K562 (cell line): ENCODE results near the gene NDUFB3. TPM values are rescaled to one million over a fixed set of nuclear protein-coding genes. Genes with fewer than 3 reads are reported as not detected.

ENCODE experiments used
- CTBP1 ChIP-seq: fragments of 450-650 bp; IDR thresholded peaks from 2 replicates; pipeline ENCODE4 v1.6.1; 2016; ENCODE audit warnings: borderline replicate concordance
- FIP1L1 ChIP-seq: fragments of 200-400 bp; formaldehyde crosslinking; IDR thresholded peaks from 2 replicates; pipeline ENCODE4 v1.6.1; 2018; ENCODE audit warnings: mild to moderate bottlenecking, low read depth, low read length; ENCODE audit not compliant: poor library complexity, severe bottlenecking
- FOXA3 ChIP-seq, 2 experiments: fragments of 450-650 bp in 1 of 2; sonication (generic) in 1 of 2; formaldehyde crosslinking; IDR thresholded peaks in 1 of 2; conservative IDR thresholded peaks in 1 of 2; 2 replicates each; pipeline versions ENCODE4 v1.4.0 to v1.8.0; 2020 to 2022; ENCODE audit warnings: mild to moderate bottlenecking in 2 of 2, missing genetic modification reagents in 1 of 2
- HIVEP1 ChIP-seq: fragments of 250-450 bp; sonication (Bioruptor Pico); IDR thresholded peaks from 2 replicates; pipeline ENCODE4 v1.4.0; 2020; ENCODE audit warnings: mild to moderate bottlenecking
- KAT2B ChIP-seq: IDR thresholded peaks from one replicate; pipeline ENCODE4 v1.6.1; 2012; ENCODE audit warnings: low read depth, mild to moderate bottlenecking, control low read depth, inconsistent platforms, low read length, moderate library complexity
- KDM1A ChIP-seq, 2 experiments: fragments of 450-650 bp; IDR thresholded peaks; 2 replicates each; pipeline ENCODE4 v1.6.1; 2016; ENCODE audit warnings: mild to moderate bottlenecking in 2 of 2
- MECOM ChIP-seq: fragments of 250-450 bp; sonication (Bioruptor Pico); IDR thresholded peaks from 2 replicates; pipeline ENCODE4 v1.8.0; 2022; ENCODE audit warnings: inconsistent platforms
- MTA3 ChIP-seq: fragments of 450-650 bp; formaldehyde crosslinking; IDR thresholded peaks from 2 replicates; pipeline ENCODE4 v1.6.1; 2017; ENCODE audit warnings: mild to moderate bottlenecking, borderline replicate concordance
- NFYB ChIP-seq: IDR thresholded peaks from 2 replicates; pipeline ENCODE4 v1.6.1; 2011; ENCODE audit warnings: mild to moderate bottlenecking, moderate library complexity; ENCODE audit not compliant: insufficient read length; ENCODE audit errors: extremely low read depth
- PHTF2 ChIP-seq: fragments of 250-450 bp; sonication (Bioruptor Pico); IDR thresholded peaks from 2 replicates; pipeline ENCODE4 v1.5.0; 2021; ENCODE audit warnings: mild to moderate bottlenecking
- PKNOX1 ChIP-seq: fragments of 450-650 bp; IDR thresholded peaks from 2 replicates; pipeline ENCODE4 v1.6.1; 2016
- POLR2A ChIP-seq: fragments of 450-650 bp; conservative IDR thresholded peaks from 2 replicates; pipeline ENCODE4 v1.6.1; 2016
- POLR2H ChIP-seq: IDR thresholded peaks from 2 replicates; pipeline ENCODE4 v1.6.1; 2016; ENCODE audit warnings: missing genetic modification characterization, low read depth, mild to moderate bottlenecking, control low read depth, missing compliant biosample characterization, moderate library complexity
- RAD21 ChIP-seq, 2 experiments: fragments of 250-450 bp in 1 of 2; fragments of 450-650 bp in 1 of 2; sonication (Bioruptor Pico) in 1 of 2; formaldehyde crosslinking in 1 of 2; IDR thresholded peaks in 1 of 2; conservative IDR thresholded peaks in 1 of 2; 2 replicates each; pipeline versions ENCODE4 v1.4.0 to v1.8.0; 2020 to 2022; ENCODE audit warnings: mild to moderate bottlenecking in 2 of 2, moderate library complexity in 1 of 2
- RCOR1 ChIP-seq, 2 experiments: IDR thresholded peaks; 2 replicates each; pipeline ENCODE4 v1.6.1; 2012; ENCODE audit warnings: low read depth in 2 of 2, low read length in 2 of 2, borderline replicate concordance in 1 of 2, improper control_type of control experiment in 1 of 2
- TGIF2 ChIP-seq: sonication (generic); formaldehyde crosslinking; IDR thresholded peaks from 2 replicates; pipeline ENCODE4 v1.8.1; 2022; ENCODE audit warnings: mild to moderate bottlenecking, missing genetic modification reagents, moderate library complexity
- ZBTB12 ChIP-seq: fragments of 250-450 bp; sonication (Bioruptor Pico); IDR thresholded peaks from 2 replicates; pipeline ENCODE4 v1.4.0; 2020
- ZFP1 ChIP-seq: fragments of 450-650 bp; formaldehyde crosslinking; IDR thresholded peaks from 2 replicates; pipeline ENCODE4 v1.4.0; 2020; ENCODE audit warnings: mild to moderate bottlenecking, mixed read lengths
- ZNF143 ChIP-seq: sonication (generic); formaldehyde crosslinking; IDR thresholded peaks from 2 replicates; pipeline ENCODE4 v1.9.0; 2022; ENCODE audit warnings: mild to moderate bottlenecking, missing genetic modification reagents
- ZNF253 ChIP-seq: fragments of 250-450 bp; sonication (Bioruptor Pico); conservative IDR thresholded peaks from 2 replicates; pipeline ENCODE4 v1.6.1; 2021; ENCODE audit warnings: mild to moderate bottlenecking
- ZNF780A ChIP-seq: fragments of 250-450 bp; sonication (Bioruptor Pico); IDR thresholded peaks from 2 replicates; pipeline ENCODE4 v1.5.0; 2021; ENCODE audit warnings: mild to moderate bottlenecking
- polyA plus RNA-seq, 8 experiments: library from polyadenylated mRNA; depleted of rRNA in 4 of 8; stranded (reverse) in 5 of 8; unstranded in 3 of 8; fragments of >200 nt; fragmentation: Nextera tagmentation in 2 of 8; fragmentation: Illumina TruSeq in 1 of 8; extraction: Ambion mirVana in 2 of 8; extraction: Trizol in 1 of 8; gene quantifications; 2 replicates each; pipeline versions ENCODE4 v1.2.1 to v1.2.3, GENCODE V29; 2011 to 2014; ENCODE audit warnings: inconsistent platforms in 1 of 8, missing spikeins in 1 of 8
- total RNA-seq, 7 experiments: library from RNA; depleted of rRNA in 6 of 7; stranded (reverse); fragments of >200 nt in 6 of 7; fragmentation: Illumina TruSeq in 2 of 7; extraction: Trizol in 2 of 7; gene quantifications; 2 replicates each; pipeline versions ENCODE4 v1.2.1 to v1.2.3, GENCODE V29; 2011 to 2021; ENCODE audit warnings: low replicate concordance in 1 of 7
- TF ChIP-seq, protein P1 (sequence below): fragments of 200-800 bp; sonication (Bioruptor generic); IDR thresholded peaks from 2 replicates; pipeline ENCODE4 v1.6.1; 2017; ENCODE audit warnings: missing genetic modification characterization, missing compliant biosample characterization

Gene NDUFB3
- total and polyA plus RNA-seq, 9 of the 15 experiments (the other 6 are each of a cell fraction or from before 2014, with no cell fraction given) = 126 to 786 (median 156) TPM

- TF ChIP-seq, protein P1, sequence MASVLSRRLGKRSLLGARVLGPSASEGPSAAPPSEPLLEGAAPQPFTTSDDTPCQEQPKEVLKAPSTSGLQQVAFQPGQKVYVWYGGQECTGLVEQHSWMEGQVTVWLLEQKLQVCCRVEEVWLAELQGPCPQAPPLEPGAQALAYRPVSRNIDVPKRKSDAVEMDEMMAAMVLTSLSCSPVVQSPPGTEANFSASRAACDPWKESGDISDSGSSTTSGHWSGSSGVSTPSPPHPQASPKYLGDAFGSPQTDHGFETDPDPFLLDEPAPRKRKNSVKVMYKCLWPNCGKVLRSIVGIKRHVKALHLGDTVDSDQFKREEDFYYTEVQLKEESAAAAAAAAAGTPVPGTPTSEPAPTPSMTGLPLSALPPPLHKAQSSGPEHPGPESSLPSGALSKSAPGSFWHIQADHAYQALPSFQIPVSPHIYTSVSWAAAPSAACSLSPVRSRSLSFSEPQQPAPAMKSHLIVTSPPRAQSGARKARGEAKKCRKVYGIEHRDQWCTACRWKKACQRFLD (CRISPR knock-in tag) = peak; percentile 74; the same call in 1 of the 2 replicates
- TF ChIP-seq POLR2A (peak; percentile 84), RAD21 (CRISPR knock-in tag; conservative IDR thresholded peaks at IDR 0.05 in 1 of 2, IDR thresholded peaks at IDR 0.05 in 1 of 2) (0 out of 4 replicates have a peak, but pooled peaks of 1 of the 2 experiments have one; percentile 2), KDM1A (IDR thresholded peaks at IDR 0.05) (0 out of 4 replicates have a peak, but pooled peaks of 1 of the 2 experiments have one; percentile 33), KAT2B (no peak), TGIF2 (CRISPR knock-in tag) (no peak), MECOM (CRISPR knock-in tag) (no peak), ZNF780A (CRISPR knock-in tag) (no peak), POLR2H (tag) (no peak), RCOR1 (IDR thresholded peaks at IDR 0.05; ENCODE audit: borderline replicate concordance in 1 of 2, low read depth in 2 of 2, low read length in 2 of 2) (no peak; a peak in 1 of 4 replicates), PHTF2 (CRISPR knock-in tag) (no peak), NFYB (peak; percentile 64), ZNF253 (CRISPR knock-in tag) (no peak), ZNF143 (CRISPR knock-in tag) (no peak), ZFP1 (CRISPR knock-in tag) (no peak), HIVEP1 (no peak), ZBTB12 (CRISPR knock-in tag) (no peak), FOXA3 (CRISPR knock-in tag; conservative IDR thresholded peaks at IDR 0.05 in 1 of 2, IDR thresholded peaks at IDR 0.05 in 1 of 2) (no peak), CTBP1 (peak; percentile 79; the same call in 1 of the 2 replicates), PKNOX1 (peak; percentile 74), MTA3 (peak; percentile 76; the same call in 1 of the 2 replicates), FIP1L1 (no peak)
Measured at GRCh38 chr2:201071479-201072200, at the start of gene NDUFB3, which contains the start of gene HYCC2 (continued).
